Renal pelvis (tissue), 12 donors: ENCODE data around the gene HELQ. TPM values are rescaled to one million over a fixed set of nuclear protein-coding genes. Genes with fewer than 3 reads are reported as not detected.
A peak's percentile ranks its signal among the peaks of the same experiment; 100 is the strongest.
"Not testable (repeated sequence)": the region's sequence is repeated elsewhere in the genome, so short reads cannot be mapped to it uniquely, and the experiment has no call there.

ENCODE experiments used
- DNase-seq: peaks from one replicate; pipeline ENCODE4 v3.0.0-alpha.2; 2013
- long read RNA-seq, 16 experiments: transcript quantifications; one replicate each; lab custom pipeline, GENCODE V29; 2026
- polyA plus RNA-seq, 3 donors: library from polyadenylated mRNA; unstranded; fragments of 120-200 nt; gene quantifications; one replicate each; pipeline ENCODE4 v1.2.1, GENCODE V29; 2013; ENCODE audit not compliant: insufficient read length in 3 of 3

The HELQ gene, protein sequence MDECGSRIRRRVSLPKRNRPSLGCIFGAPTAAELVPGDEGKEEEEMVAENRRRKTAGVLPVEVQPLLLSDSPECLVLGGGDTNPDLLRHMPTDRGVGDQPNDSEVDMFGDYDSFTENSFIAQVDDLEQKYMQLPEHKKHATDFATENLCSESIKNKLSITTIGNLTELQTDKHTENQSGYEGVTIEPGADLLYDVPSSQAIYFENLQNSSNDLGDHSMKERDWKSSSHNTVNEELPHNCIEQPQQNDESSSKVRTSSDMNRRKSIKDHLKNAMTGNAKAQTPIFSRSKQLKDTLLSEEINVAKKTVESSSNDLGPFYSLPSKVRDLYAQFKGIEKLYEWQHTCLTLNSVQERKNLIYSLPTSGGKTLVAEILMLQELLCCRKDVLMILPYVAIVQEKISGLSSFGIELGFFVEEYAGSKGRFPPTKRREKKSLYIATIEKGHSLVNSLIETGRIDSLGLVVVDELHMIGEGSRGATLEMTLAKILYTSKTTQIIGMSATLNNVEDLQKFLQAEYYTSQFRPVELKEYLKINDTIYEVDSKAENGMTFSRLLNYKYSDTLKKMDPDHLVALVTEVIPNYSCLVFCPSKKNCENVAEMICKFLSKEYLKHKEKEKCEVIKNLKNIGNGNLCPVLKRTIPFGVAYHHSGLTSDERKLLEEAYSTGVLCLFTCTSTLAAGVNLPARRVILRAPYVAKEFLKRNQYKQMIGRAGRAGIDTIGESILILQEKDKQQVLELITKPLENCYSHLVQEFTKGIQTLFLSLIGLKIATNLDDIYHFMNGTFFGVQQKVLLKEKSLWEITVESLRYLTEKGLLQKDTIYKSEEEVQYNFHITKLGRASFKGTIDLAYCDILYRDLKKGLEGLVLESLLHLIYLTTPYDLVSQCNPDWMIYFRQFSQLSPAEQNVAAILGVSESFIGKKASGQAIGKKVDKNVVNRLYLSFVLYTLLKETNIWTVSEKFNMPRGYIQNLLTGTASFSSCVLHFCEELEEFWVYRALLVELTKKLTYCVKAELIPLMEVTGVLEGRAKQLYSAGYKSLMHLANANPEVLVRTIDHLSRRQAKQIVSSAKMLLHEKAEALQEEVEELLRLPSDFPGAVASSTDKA
- polyA plus RNA-seq: 10 to 100 TPM; 17.0 to 18.5 (median 17.7) TPM
- long read RNA-seq, donor 1, partial matches to known transcripts: 35 of 218 reads
- long read RNA-seq, donor 1, other reads (novel, unspliced or antisense): 178 of 218 reads
- long read RNA-seq, donor 2, partial matches to known transcripts: 0 of 5 reads
- long read RNA-seq, donor 2, other reads (novel, unspliced or antisense): 0 of 5 reads
- long read RNA-seq, donor 3, partial matches to known transcripts: 0 of 2 reads
- long read RNA-seq, donor 3, other reads (novel, unspliced or antisense): 0 of 2 reads
- long read RNA-seq, donor 4, partial matches to known transcripts: 5 of 9 reads
- long read RNA-seq, donor 4, other reads (novel, unspliced or antisense): 0 of 9 reads
- long read RNA-seq, donor 5, partial matches to known transcripts: 0 of 1 reads
- long read RNA-seq, donor 5, other reads (novel, unspliced or antisense): 0 of 1 reads
- long read RNA-seq, donor 6, partial matches to known transcripts: 0 of 2 reads
- long read RNA-seq, donor 6, other reads (novel, unspliced or antisense): 0 of 2 reads
- long read RNA-seq, donor 7, transcript HELQ-202 (2 exons, 744 nt): major isoform, 5 of 15 reads
- long read RNA-seq, donor 7, partial matches to known transcripts: 8 of 15 reads
- long read RNA-seq, donor 7, other reads (novel, unspliced or antisense): 0 of 15 reads
- long read RNA-seq, donor 8, transcript HELQ-202 (2 exons, 744 nt): major isoform, 5 of 5 reads
- long read RNA-seq, donor 8, partial matches to known transcripts: 0 of 5 reads
- long read RNA-seq, donor 8, other reads (novel, unspliced or antisense): 0 of 5 reads
- long read RNA-seq, donor 9, partial matches to known transcripts: 5 of 10 reads
- long read RNA-seq, donor 9, other reads (novel, unspliced or antisense): 0 of 10 reads
- long read RNA-seq, donor 10, partial matches to known transcripts: 5 of 8 reads
- long read RNA-seq, donor 10, other reads (novel, unspliced or antisense): 0 of 8 reads
- long read RNA-seq, donor 11, partial matches to known transcripts: 5 of 7 reads
- long read RNA-seq, donor 11, other reads (novel, unspliced or antisense): 0 of 7 reads
- long read RNA-seq, donor 12, transcript HELQ-202 (2 exons, 744 nt): major isoform, 6 of 7 reads
- long read RNA-seq, donor 12, partial matches to known transcripts: 0 of 7 reads
- long read RNA-seq, donor 12, other reads (novel, unspliced or antisense): 0 of 7 reads
- long read RNA-seq, donor 13, partial matches to known transcripts: 7 of 8 reads
- long read RNA-seq, donor 13, other reads (novel, unspliced or antisense): 0 of 8 reads
- long read RNA-seq, donor 14, partial matches to known transcripts: 137 of 317 reads
- long read RNA-seq, donor 14, other reads (novel, unspliced or antisense): 173 of 317 reads
- long read RNA-seq, donor 15, partial matches to known transcripts: 5 of 13 reads
- long read RNA-seq, donor 15, other reads (novel, unspliced or antisense): 0 of 13 reads
- long read RNA-seq, donor 16, transcript HELQ-202 (2 exons, 744 nt): major isoform, 5 of 161 reads
- long read RNA-seq, donor 16, partial matches to known transcripts: 148 of 161 reads
- long read RNA-seq, donor 16, other reads (novel, unspliced or antisense): 7 of 161 reads

DNA sequence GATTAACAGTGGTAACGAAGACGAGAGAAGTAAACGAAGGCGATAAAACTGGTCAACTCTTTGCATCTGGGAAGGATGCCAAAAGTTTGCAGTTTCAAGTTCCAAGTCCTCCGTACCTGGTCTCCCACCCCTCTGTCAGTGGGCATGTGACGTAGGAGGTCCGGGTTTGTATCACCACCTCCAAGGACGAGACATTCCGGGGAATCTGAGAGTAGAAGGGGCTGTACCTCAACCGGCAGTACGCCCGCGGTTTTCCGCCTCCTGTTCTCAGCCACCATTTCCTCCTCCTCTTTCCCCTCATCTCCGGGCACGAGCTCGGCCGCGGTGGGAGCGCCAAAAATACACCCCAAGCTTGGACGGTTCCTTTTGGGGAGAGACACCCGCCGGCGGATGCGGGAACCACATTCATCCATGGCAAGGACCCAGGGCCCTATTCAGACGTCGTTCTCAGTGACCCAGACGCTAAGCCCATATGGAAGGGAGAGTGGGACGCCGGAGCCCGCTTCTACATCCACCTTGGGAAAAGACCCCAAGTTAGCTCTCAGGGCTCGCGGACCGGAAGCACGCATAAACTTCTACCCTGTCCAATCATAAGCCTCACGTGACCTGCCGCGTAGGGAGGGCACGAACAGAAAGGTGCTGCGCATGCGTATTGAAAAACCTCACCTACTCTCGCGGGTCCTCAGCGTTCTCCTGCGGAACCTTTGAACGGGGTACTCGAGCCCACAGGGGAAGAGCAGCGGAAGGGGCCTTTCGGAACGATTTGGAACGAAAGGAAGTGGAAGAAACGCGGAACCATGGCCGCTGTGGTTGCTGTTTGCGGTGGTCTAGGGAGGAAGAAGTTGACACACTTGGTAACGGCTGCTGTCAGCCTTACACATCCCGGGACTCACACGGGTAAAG lies at the start of gene HELQ, which contains the start of gene MRPS18C:
Gene HELQ, minus strand, starts transcription at position 543 of the 903 bp plus-strand sequence. Its CDS starts 130 bp downstream, at position 413.
Gene MRPS18C, plus strand, starts transcription at position 778 of the 903 bp plus-strand sequence. Its CDS starts 20 bp downstream, at position 798.
- peak; percentile 99 for DNase-seq

DNA sequence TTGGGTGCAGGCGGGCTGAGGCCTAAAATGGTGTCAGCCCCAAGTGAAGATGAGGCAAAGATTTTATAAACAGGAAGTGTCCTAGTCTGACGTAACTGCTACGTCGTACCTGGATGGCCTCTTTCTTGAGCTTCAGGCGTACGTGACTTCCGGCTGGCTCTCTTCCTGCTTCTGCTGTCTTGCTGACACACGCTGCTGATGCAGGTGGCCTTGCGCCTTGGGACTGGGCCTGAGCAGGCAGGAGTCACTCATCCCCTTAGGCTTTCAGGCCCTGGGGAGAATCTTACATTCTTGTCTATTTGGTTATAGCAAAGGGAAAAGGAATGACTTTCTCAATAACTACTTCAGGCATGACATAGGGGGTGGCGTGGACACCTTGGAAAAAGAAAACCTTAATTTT lies 49.4 kb upstream of the HELQ start:
- no peak for DNase-seq

DNA sequence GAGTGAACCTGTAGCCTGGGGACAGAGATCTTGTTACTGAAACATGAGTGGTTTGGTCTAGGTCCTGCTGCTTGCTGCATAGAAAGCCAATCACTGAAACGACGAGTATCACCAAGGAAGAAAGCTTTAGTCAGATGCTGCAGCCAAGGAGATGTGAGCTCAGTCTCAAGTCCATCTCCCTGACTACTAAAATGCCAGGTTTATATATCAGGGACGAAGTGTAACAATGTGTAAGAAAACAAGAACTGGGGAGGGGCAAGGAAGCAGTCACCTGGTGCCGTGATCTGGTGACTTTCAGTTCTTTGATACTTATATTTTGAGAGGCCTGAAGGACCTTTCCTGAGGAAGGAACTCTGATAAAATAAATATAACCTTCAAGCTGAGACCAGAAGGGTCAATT lies 48.9 kb upstream of the HELQ start:
- no peak for DNase-seq

DNA sequence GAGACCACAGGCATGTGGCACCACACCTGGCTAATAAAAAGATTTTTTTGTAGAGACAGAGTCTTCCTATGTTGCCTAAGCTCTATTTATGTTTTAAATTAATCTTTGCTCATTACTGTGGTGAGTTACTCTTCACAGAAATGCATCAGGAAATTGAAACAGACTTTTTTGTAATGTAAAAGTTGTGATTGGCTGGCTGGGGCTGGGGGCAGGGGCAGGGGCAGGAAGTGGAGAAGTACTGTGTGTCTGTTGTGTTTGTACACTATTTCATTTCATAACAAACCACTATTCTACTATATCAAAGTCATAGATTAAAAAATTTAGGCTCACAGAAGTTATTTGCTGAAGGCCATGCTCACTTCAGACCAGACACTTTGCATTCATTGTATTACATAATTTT lies 48.4 kb upstream of the HELQ start:
- DNase-seq: no peak

DNA sequence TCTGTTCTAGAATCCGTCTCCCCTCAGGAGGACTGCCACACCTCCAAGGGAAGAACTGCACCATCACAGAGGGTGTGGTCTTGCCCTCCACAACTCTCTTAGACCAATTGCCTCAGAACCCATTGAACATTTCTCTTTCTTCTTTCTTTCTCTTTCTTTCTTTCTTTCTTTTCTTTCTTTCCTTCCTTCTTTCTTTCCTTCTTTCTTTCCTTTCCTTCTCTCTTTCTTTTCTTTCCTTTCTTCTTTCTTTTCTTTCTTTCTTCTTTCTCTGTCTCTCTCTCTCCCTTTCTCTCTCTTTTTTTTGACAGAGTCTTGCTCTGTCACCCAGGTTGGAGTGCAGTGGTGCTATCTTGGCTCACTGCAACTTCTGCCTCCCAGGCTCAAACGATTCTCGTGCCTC lies 46.0 kb upstream of the HELQ start:
- DNase-seq: not testable (repeated sequence)

DNA sequence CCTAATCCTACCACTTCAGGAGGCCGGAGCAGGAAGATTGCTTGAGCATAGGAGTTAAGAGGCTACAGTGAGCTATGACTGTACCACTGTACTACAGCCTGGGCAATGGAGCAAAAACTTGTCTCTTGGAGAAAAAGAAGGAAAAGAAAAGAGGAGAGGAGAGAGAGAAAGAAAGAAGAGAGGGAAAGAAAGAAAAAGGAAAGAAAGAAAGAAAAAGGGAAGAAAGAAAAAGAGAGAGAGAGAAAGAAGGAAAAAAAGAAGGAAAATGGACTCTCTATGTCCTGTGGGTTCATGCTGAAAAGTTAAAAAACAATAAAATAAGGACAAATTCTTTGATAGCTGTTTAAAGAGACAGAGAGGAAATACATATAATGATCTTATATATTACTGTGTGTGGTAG lies 42.6 kb upstream of the HELQ start:
- no peak for DNase-seq

DNA sequence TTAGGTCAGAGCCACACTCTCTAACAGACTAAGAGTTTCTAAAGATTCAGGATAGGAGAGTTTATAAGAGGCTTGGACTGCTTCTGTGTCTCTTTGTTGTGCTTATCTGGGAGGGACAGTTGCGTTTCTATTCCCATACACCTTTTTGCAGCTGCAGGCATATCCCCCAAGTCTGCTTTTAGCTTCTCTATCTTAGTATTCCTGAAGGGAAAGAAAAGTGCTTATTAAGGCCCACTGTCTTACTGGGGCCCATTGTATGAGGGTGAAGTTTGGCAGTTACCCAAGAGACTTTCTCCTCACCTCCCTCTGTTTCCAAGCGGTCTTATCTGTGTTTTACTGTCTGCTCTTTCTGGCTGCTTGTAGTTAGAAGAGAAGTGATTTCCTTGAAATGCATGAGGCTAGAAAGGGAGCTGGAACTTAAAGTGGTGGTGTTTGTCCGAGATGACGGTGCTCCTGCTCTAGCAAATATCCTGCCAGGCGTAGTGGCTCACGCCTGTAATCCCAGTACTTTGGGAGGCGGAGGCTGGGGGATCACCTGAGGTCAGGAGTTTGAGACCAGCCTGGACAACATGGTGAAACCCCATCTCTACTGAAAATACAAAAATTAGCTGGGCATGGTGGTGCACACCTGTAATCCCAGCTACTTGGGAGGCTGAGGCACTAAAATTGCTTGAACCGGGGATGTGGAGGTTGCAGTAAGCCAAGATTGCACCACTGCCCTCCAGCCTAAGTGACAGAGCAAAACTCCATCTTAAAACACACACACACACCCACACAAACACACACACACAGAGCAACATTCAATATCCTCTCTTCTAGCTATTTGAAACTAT lies 40.7 kb upstream of the HELQ start:
- DNase-seq: not testable (repeated sequence)

DNA sequence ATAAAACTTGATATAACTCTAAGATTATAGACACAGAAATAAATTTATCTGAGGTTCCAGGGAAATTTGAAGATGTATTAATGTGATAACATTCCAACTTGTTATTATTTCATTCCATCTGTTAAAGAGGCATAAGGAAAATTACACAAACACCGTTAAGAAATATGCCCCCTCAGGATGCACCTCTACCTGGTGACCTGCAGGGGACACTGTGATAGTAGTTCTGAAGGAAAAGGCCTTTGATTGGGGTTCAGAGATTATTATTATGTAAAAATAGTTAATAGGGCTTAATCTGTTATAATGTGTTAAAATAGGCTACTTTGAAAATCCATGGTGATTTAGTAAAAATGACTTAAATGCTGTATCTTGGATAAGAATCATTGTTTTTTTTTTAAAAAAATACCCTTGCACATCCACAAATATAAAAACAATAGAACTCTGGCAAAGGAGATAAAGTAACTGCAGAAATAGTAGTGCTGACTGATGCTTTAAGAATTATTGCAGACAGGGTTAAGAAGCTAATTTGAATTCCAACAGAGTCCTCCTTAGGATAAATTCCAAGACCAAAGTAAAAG lies 35.3 kb upstream of the HELQ start:
- DNase-seq: no peak

DNA sequence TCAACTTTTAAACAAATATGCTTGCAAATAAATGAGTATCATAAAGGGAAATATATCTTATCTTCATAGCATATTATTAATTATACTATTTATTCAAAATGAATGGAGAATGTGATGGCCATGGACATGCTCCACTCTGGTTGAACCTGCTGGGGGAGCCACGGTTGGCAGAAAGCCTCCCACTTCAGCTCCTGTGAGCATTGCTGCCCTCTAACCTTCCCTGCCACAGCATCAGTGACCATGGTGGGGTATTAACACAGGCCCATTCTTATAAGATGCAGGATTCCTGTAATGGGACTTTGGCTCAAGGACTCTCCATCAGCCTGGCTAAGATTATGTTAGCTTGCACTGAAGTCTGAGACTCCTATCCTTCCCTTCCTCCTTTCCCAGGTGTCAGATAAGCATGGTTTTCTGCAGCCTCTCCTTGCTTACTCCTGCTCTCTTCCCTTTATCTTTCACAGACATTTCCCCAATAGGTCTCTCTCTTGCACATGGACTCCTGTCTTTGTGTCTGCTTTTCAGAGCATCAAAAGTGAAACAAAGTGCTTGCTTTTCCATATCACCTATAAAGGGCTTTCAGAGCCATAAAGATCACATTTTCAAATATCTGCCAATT lies 34.2 kb upstream of the HELQ start:
- DNase-seq: no peak

DNA sequence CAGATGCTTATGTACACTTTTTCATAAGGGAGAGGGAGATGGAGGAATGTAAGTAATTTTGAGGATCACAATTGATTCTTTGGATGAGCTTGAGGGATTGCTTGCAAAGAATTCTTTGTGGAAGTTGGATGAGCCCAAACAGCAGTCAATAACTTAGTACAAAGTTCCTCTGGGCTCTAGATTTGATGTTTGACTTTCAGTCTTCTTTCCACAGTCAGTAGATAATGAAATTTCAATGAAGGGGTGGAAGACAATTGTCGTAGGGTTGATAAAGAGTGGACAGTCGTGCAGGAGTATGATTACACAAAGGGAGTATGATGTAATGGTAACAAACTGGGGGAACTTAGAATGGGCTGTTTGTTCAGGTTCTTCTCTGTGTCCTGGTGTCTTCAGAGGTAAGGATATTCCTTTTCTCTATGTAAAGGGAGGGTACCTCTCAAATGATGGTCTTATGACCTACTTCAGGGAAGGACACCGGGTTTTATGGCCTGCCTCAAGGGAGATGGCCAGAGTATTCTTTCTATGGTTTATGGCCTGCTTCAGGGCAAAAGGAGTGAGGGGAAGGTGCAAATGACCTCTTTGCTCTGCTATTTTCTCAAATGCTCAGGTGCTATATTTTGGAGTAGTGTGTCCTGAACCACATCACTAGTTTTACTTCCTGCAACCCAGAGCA lies 31.0 kb upstream of the HELQ start:
- no peak for DNase-seq

DNA sequence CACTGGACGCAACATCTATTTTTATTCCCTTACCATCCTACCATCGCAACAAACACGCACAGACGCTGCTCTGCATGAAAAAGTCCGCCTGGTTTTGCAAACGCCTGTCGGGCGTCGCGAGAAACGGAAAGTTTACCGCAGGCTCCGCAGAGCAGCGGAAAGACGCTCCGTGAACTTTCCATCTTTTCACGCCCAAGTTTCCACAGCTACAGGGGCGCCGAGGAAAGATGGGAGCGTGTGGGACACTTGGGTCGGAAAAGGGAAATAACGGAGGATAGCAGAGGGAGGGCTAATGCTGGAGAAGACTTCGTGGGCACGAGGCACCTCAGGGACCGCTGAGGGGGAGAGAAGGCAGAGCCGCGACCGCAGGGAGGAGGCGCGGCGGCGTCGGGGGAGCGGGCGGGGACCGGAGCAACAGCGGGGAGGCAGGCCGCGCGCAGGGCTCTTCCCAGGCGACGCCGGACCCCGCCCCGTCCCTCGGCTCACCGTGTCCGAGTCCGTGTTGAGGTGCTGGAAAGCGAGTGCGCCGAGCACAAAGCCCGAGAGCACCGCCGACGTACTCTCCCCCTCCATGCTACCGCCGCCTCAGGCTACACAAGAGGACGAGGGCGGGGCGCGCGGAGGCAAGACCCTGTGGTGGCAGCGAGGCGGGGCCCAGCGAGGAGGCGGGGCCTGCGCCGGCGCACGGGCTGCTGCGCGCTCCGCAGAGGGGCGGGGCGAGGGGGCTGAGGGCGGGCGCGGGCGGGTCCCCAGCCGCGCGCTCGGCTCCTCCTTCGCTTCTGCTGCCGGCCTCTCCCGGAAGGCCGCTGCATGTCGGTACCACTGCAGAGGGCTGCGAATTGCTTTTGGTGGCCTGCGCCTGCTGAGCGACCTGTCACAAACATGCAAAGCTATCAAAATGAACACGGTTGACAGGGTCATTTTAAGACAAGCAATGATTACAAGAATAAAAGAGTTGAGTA lies 29.2 kb upstream of the HELQ start, which contains the start of gene ABRAXAS1:
Gene ABRAXAS1, minus strand, starts transcription at position 601 of the 962 bp plus-strand sequence. Its CDS starts 28 bp downstream, at position 573.
- DNase-seq: peak; percentile 95

DNA sequence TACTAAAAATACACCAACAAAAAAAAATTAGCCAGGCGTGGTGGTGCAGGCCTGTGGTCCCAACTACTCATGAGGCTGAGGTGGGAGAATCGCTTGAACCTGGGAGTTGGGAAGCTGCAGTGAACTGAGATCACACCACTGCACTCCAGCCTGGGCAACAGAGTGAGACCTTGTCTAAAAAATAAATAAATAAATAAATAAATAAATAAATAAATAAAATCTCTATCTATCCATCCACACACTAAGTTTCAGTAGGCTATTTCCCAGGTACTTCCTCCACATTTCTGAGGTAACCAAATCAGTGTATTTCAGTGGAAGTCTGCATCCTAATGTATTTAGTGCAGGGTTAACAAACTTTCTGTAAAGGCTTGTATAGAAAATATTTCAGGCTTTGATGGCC lies 18.3 kb upstream of the HELQ start:
- DNase-seq: no peak

DNA sequence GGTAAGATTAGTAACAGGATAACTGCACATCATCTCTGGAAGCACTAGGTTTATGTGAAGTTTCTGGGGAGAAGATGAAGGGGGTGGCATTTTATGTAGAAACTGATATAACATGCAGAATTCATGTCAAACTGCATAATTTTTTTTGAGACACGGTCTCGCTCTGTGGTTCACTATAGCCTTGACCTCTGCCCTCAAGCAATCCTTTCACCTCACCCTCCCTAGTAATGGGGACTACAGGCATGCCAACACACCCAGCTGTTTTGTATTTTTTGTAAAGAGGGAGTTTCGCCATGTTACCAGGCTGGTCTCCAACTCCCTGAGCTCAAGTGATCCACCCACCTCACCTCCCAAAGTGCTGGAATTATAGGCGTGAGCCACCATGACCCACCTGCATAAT lies 17.8 kb upstream of the HELQ start:
- DNase-seq: no peak

DNA sequence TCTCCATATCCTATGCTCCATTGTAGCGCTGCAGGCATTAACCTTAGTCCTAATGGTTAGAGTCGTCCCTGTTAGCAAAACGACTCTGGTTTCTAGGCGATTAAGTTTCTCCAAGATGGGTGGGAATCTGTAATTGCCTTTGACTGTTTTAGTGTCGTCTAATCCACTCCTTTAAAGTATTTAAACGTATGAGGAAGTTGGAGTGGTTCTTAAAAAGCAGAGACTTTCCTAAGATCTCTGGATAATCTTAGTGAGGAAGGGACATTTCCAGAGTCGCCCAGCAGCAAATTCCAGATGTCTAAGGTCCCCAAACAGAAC lies 520 bp upstream of the HELQ start:
- DNase-seq: no peak
